Measurements from ENCODE around the gene NFE2L2.
"Not testable (repeated sequence)": the region's sequence is repeated elsewhere in the genome, so short reads cannot be mapped to it uniquely, and the experiment has no call there.

Gene NFE2L2

DNA sequence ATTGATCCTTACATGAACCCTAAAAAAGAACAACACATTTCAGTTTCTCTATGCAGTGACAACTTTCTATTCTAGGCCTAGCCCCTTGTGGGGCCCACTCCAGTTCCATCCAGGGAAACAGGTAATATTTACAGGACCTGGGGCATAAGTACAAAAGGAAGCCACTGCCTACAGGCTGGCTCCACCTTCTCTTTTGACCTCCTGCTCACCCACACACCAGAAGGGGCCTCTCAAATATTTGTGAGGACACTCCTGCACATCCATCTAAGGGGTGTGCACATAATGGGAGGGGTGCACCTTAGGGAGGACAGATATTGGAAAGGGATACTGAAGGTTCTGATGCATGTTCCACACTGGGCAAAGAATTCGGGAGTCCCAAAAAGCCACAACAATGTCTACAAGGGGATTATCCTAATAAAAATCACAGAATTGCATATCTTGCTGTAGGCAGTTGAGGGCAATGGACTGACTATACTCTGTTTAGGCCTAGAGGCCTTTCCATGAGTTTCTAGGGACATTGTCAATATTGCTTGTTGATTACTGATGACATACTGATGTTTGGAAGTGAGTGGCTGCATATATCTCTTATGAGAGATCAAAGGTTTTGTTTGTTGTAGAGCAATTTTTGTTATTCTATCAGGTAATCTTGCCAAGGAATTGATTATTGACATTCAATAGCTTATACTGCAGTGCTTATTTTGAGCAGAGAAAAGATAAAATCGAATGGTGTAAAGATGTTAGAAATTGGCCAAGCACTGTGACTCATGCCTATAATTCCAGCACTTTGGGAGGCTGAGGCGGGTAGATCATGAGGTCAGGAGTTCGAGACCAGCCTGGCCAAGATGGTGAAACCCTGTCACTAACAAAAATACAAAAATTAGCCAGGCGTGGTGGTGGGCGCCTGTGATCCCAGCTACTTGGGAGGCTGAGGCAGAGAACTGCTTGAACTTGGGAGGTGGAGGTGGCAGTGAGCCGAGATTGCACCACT, 75.8 kb downstream of the NFE2L2 start:
- H3K4me3 ChIP-seq (ENCODE audit: control insufficient read depth, low read depth, low read length) = no peak overlapping the region
- TF ChIP-seq, protein P1, sequence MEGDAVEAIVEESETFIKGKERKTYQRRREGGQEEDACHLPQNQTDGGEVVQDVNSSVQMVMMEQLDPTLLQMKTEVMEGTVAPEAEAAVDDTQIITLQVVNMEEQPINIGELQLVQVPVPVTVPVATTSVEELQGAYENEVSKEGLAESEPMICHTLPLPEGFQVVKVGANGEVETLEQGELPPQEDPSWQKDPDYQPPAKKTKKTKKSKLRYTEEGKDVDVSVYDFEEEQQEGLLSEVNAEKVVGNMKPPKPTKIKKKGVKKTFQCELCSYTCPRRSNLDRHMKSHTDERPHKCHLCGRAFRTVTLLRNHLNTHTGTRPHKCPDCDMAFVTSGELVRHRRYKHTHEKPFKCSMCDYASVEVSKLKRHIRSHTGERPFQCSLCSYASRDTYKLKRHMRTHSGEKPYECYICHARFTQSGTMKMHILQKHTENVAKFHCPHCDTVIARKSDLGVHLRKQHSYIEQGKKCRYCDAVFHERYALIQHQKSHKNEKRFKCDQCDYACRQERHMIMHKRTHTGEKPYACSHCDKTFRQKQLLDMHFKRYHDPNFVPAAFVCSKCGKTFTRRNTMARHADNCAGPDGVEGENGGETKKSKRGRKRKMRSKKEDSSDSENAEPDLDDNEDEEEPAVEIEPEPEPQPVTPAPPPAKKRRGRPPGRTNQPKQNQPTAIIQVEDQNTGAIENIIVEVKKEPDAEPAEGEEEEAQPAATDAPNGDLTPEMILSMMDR (IDR thresholded peaks at IDR 0.05; ENCODE audit: control insufficient read depth, insufficient read depth, low read depth, low read length, missing control alignments) = no peak
- no peak for DNase-seq (ENCODE audit: low read depth)

DNA sequence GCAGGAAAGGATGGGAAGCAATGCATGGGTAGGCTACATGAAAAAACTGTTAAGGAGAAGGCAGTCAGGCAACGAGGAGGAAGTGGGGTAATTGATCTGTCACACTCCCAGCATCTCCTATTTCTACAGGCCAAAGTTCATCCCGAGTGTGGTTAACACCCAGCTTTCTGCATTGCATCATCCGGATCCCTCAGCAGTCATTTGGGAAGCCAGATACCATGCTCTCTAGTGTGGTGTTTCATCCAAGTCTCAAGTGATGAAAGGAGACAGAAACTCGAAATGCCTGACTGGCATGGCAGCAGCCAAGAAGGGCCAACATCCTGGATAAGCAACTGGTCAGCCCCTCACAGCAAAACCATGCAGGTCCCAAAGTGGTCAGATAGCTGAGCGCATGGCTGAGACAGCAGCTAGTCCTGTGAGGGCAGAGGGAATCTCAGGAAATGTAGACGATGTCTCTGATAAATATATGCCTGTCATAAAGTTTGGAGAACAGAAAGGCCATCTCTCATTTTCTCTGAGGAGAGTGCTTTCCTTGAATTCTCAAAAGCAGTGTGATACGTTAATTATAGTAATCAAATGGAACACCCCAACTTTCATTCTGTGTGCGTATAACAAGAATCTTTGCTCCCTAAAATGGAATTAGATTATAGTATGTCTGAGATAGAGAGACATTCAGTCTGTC, 76.8 kb downstream of the NFE2L2 start:
- TF ChIP-seq, protein P1 (IDR thresholded peaks at IDR 0.05; ENCODE audit: control insufficient read depth, insufficient read depth, low read depth, low read length, missing control alignments) = no peak
- H3K4me3 ChIP-seq (ENCODE audit: control insufficient read depth, low read depth, low read length) = no peak overlapping the region
- DNase-seq (ENCODE audit: low read depth) = peak; percentile 44

DNA sequence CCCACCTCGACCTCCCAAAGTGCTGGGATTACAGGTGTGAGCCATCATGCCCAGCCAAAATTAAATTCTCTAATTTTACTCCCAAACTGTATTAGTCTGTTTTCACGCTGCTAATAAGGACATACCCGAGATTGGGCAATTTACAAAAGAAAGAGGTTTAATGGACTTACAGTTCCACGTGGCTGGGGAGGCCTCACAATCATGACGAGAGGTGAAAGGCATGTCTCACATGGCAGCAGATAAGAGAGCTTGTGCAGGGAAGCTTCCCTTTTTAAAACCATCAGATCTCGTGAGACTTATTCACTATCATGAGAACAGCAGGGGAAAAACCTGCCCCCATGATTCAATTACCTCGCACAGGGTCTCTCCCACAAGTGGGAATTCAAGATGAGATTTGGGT, 78.5 kb downstream of the NFE2L2 start:
- H3K4me3 ChIP-seq (ENCODE audit: control insufficient read depth, low read depth, low read length); DNase-seq (ENCODE audit: low read depth): not testable (repeated sequence)

DNA sequence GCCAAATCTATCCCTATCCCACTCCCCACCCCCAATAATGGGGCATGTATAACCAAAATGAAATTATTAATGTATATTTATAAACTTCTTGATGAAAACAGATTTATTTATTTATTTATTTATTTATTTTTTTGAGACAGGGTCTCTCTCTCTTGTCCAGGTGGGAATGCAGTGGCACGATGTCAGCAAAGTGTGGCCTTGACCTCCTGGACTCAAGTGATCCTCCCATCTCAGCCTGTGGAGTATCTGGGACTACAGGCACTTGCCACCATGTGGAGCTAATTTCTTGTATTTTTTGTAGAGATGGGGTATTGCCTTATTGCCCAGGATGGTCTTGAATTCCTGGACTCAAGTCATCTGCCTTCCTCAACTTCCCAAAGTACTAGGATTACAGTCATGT, 79.9 kb downstream of the NFE2L2 start:
- H3K4me3 ChIP-seq (ENCODE audit: control insufficient read depth, low read depth, low read length) = no peak overlapping the region
- no peak for DNase-seq (ENCODE audit: low read depth)

DNA sequence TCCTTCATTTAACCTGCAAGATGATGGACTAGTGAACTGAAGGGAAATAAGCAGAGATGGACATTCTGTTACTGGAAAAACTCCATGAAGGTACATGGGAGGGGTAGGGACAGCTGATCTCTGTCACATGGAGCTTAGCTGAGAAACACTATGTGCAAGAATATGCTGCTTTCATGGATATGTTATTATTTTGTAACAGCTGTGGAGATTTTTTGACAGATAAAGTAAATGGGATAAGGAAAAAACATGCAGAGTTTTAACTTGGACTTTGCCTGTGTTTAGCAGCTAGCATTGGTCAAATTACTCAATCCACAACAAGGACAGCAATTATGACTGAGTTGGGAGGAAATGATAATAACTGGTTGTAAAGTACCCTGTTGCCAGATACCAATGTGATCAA, 80.7 kb downstream of the NFE2L2 start:
- TF ChIP-seq, protein P1 (IDR thresholded peaks at IDR 0.05; ENCODE audit: control insufficient read depth, insufficient read depth, low read depth, low read length, missing control alignments) = no peak
- DNase-seq (ENCODE audit: low read depth) = no peak

More for the DNA sequence above, 79.9 kb downstream of the NFE2L2 start:
- TF ChIP-seq, protein P1 (IDR thresholded peaks at IDR 0.05; ENCODE audit: control insufficient read depth, insufficient read depth, low read depth, low read length, missing control alignments) = no peak

More for the DNA sequence above, 80.7 kb downstream of the NFE2L2 start:
- H3K4me3 ChIP-seq (ENCODE audit: control insufficient read depth, low read depth, low read length) = no peak overlapping the region

Data from AG09309 (cell line).